Activated CD8-positive, alpha-beta memory T cell treated with anti-CD3 and anti-CD28 coated beads, Interleukin-2, amount 50 U/mL, for 4 hours (primary cell): ENCODE measurements around the gene PPP2R2D.

Experiments used
- DNase-seq: peaks from one replicate; pipeline ENCODE4 v3.0.0-alpha.2; 2020

PPP2R2D gene

GRCh38 chr10:132003282-132003924 lies 102.6 kb downstream of the PPP2R2D start:
- no peak for DNase-seq

- DNase-seq: no peak
Observed at GRCh38 chr10:132004052-132004451, 103.2 kb downstream of the PPP2R2D start.

- DNase-seq: no peak
Observed at GRCh38 chr10:132005147-132005546, 104.3 kb downstream of the PPP2R2D start.

GRCh38 chr10:132006966-132007365 lies 106.2 kb downstream of the PPP2R2D start:
- no peak for DNase-seq

GRCh38 chr10:132007681-132008080 lies 106.9 kb downstream of the PPP2R2D start:
- no peak for DNase-seq
